ENCODE results near the gene DAPL1.

Gene DAPL1

DNA sequence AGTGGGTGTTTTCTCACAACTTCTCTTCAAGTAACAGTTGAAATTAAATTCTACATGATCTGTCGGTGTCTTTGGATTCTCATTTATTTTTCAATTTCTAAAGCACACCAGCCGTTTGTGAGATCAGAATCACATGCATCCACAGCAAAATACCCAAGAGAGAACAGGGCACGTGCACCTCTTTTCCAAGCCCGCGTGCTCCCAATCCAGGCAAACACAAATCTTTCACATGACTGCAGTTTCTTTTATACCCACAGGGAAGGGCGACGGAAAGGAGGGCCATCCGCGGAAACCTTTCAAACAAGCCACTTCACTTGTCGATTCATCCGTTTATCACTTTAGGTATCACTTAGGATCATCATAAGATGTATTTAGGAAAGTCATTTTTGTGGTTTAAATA, 13.0 kb upstream of the DAPL1 start:
- no peak overlapping the region for H4K91ac ChIP-seq (ENCODE audit: low read length)
- H3K14ac ChIP-seq (ENCODE audit: low read length in 2 of 2), result no peak overlapping the region
- no peak overlapping the region for H3K23ac ChIP-seq (ENCODE audit: low read length in 2 of 2)
- H3K27ac ChIP-seq (ENCODE audit: low read length, poor library complexity, severe bottlenecking), result no peak overlapping the region
- H3K9ac ChIP-seq (ENCODE audit: low read length), result peak overlapping the region; percentile 75
- no peak overlapping the region for H2AFZ ChIP-seq (ENCODE audit: low read depth, low read length)
- H2AK5ac ChIP-seq (ENCODE audit: low read length, severe bottlenecking), result no peak overlapping the region
- H2BK12ac ChIP-seq (ENCODE audit: low read length in 2 of 2), result no peak overlapping the region
- no peak overlapping the region for H2BK5ac ChIP-seq (ENCODE audit: low read depth, low read length, poor library complexity, severe bottlenecking)
- H3K36me3 ChIP-seq (ENCODE audit: control insufficient read depth in 1 of 2, insufficient read depth in 2 of 2, low read depth in 1 of 2, low read length in 2 of 2), result no peaks in the 10 kb centered on the region
- no peak for DNase-seq
- no peak overlapping the region for H3K4ac ChIP-seq (ENCODE audit: low read depth in 1 of 2, low read length in 2 of 2)
- no peak overlapping the region for H2BK15ac ChIP-seq (ENCODE audit: low read depth, poor library complexity, severe bottlenecking)
- H3K79me1 ChIP-seq (replicated peaks; ENCODE audit: low read length, poor library complexity, severe bottlenecking), result no peaks in the 10 kb centered on the region
- peaks cover under 1% of the 10 kb centered on the region for H3K9me3 ChIP-seq (ENCODE audit: control insufficient read depth, low read length)
- H3K27me3 ChIP-seq (ENCODE audit: control insufficient read depth in 1 of 2, insufficient read depth in 1 of 2, low read length in 2 of 2), result no peaks in the 10 kb centered on the region
- no peak overlapping the region for H3K18ac ChIP-seq (ENCODE audit: low read depth in 1 of 2, low read length in 2 of 2)
- H2BK120ac ChIP-seq (ENCODE audit: low read depth, low read length), result no peak overlapping the region
- no peaks in the 10 kb centered on the region for H3K4me1 ChIP-seq (ENCODE audit: control insufficient read depth, insufficient read depth, low read depth, low read length)
- H3K4me3 ChIP-seq (ENCODE audit: insufficient read depth in 1 of 2, low read depth in 1 of 2, low read length in 2 of 2), result no peak overlapping the region
- WGBS, result 94% methylated on average over 10 of the region's 11 CpGs
- H3K4me2 ChIP-seq (ENCODE audit: low read length, poor library complexity, severe bottlenecking), result no peak overlapping the region
- no peak overlapping the region for H4K8ac ChIP-seq (ENCODE audit: low read length)

DNA sequence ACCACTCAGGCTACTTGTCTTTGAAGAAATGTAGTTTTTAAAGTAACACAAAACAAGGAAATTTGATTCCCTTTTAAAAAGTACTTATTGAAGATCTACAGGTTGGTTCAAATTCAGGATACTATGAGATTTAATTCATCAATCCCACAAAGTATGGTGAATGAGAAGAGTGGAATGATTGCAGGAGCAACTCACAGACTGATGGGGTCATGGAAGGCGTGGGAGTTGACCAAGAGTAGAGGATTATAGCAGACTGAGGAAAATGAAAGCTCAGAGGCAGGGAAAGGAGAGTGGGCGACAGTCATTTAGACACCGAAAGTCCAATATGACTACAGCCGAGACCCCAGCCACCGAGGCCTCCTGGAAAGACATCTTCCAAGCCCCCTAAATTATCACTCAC, 12.5 kb upstream of the DAPL1 start:
- Histone ChIP-seq H3K4ac (ENCODE audit: low read depth in 1 of 2, low read length in 2 of 2) (no peak overlapping the region), H3K18ac (ENCODE audit: low read depth in 1 of 2, low read length in 2 of 2) (no peak overlapping the region), H3K9ac (ENCODE audit: low read length) (no peak overlapping the region), H2BK120ac (ENCODE audit: low read depth, low read length) (no peak overlapping the region), H3K79me1 (replicated peaks; ENCODE audit: low read length, poor library complexity, severe bottlenecking) (no peaks in the 10 kb centered on the region), H4K8ac (ENCODE audit: low read length) (no peak overlapping the region), H3K27me3 (ENCODE audit: control insufficient read depth in 1 of 2, insufficient read depth in 1 of 2, low read length in 2 of 2) (no peaks in the 10 kb centered on the region), H2BK5ac (ENCODE audit: low read depth, low read length, poor library complexity, severe bottlenecking) (no peak overlapping the region), H3K27ac (ENCODE audit: low read length, poor library complexity, severe bottlenecking) (no peak overlapping the region), H3K4me2 (ENCODE audit: low read length, poor library complexity, severe bottlenecking) (no peak overlapping the region), H2AFZ (ENCODE audit: low read depth, low read length) (no peak overlapping the region), H3K9me3 (ENCODE audit: control insufficient read depth, low read length) (peaks cover 5% of the 10 kb centered on the region), H3K4me3 (ENCODE audit: insufficient read depth in 1 of 2, low read depth in 1 of 2, low read length in 2 of 2) (no peak overlapping the region), H2AK5ac (ENCODE audit: low read length, severe bottlenecking) (no peak overlapping the region), H3K4me1 (ENCODE audit: control insufficient read depth, insufficient read depth, low read depth, low read length) (no peaks in the 10 kb centered on the region), H4K91ac (ENCODE audit: low read length) (no peak overlapping the region), H3K23ac (ENCODE audit: low read length in 2 of 2) (no peak overlapping the region), H3K36me3 (ENCODE audit: control insufficient read depth in 1 of 2, insufficient read depth in 2 of 2, low read depth in 1 of 2, low read length in 2 of 2) (no peaks in the 10 kb centered on the region), H3K14ac (ENCODE audit: low read length in 2 of 2) (no peak overlapping the region), H2BK12ac (ENCODE audit: low read length in 2 of 2) (peak overlapping the region in 1 of 2 experiments; percentile 63), H2BK15ac (ENCODE audit: low read depth, poor library complexity, severe bottlenecking) (no peak overlapping the region)
- DNase-seq, result peak; percentile 53
- 99% methylated on average over 5 of the region's 5 CpGs for WGBS

DNA sequence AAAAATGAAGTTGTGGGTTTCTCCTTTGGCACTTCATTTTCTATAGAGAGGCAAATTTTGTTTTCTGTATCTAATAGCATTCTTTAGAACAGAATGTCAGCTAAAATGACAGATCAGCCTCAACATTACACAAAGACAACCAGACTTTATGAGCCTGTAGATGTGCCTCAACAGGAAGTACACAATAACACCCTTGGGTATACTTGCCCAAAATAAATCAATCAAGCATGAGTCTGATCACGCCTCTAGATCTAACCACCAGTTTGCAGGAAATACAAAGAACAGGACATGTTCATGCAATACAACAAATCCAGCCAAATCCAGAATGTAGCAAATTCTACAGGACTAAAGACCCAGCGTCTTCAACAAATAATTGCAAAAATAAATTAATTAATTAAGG, 11.2 kb upstream of the DAPL1 start:
- Histone ChIP-seq H2BK12ac (ENCODE audit: low read length in 2 of 2) (no peak overlapping the region), H2BK15ac (ENCODE audit: low read depth, poor library complexity, severe bottlenecking) (no peak overlapping the region), H2BK5ac (ENCODE audit: low read depth, low read length, poor library complexity, severe bottlenecking) (no peak overlapping the region), H3K9me3 (ENCODE audit: control insufficient read depth, low read length) (peaks cover 5% of the 10 kb centered on the region), H3K9ac (ENCODE audit: low read length) (no peak overlapping the region), H3K4me1 (ENCODE audit: control insufficient read depth, insufficient read depth, low read depth, low read length) (no peaks in the 10 kb centered on the region), H3K14ac (ENCODE audit: low read length in 2 of 2) (no peak overlapping the region), H2BK120ac (ENCODE audit: low read depth, low read length) (no peak overlapping the region), H3K27me3 (ENCODE audit: control insufficient read depth in 1 of 2, insufficient read depth in 1 of 2, low read length in 2 of 2) (no peaks in the 10 kb centered on the region), H4K91ac (ENCODE audit: low read length) (no peak overlapping the region), H3K4me2 (ENCODE audit: low read length, poor library complexity, severe bottlenecking) (no peak overlapping the region), H3K4ac (ENCODE audit: low read depth in 1 of 2, low read length in 2 of 2) (no peak overlapping the region), H2AFZ (ENCODE audit: low read depth, low read length) (no peak overlapping the region), H3K18ac (ENCODE audit: low read depth in 1 of 2, low read length in 2 of 2) (no peak overlapping the region), H3K27ac (ENCODE audit: low read length, poor library complexity, severe bottlenecking) (no peak overlapping the region), H2AK5ac (ENCODE audit: low read length, severe bottlenecking) (no peak overlapping the region), H3K36me3 (ENCODE audit: control insufficient read depth in 1 of 2, insufficient read depth in 2 of 2, low read depth in 1 of 2, low read length in 2 of 2) (no peaks in the 10 kb centered on the region), H3K4me3 (ENCODE audit: insufficient read depth in 1 of 2, low read depth in 1 of 2, low read length in 2 of 2) (no peak overlapping the region), H4K8ac (ENCODE audit: low read length) (no peak overlapping the region), H3K23ac (ENCODE audit: low read length in 2 of 2) (no peak overlapping the region), H3K79me1 (replicated peaks; ENCODE audit: low read length, poor library complexity, severe bottlenecking) (no peaks in the 10 kb centered on the region)
- WGBS, result 43% methylated on average over 1 of the region's 2 CpGs
- DNase-seq, result no peak

DNA sequence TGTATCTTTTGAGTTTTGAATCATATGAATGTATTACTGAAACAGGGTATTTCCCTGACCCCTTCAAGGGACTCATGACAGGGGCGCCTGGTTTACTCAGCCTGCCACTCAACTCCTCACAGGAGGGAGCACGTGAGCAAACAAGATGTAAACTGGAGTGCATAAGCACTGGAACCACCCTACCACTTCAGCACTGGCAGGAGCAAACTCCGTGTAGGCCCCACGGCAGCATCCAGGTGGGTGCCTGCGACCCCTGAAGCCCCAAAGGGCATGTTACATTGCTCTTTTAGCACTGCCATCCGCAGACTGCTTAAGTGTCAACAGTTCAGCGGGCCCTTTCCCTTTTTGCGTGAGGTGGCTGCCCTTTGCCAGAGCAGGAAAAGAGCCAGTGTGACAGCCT, 8.2 kb upstream of the DAPL1 start:
- Histone ChIP-seq H3K18ac (ENCODE audit: low read depth in 1 of 2, low read length in 2 of 2) (no peak overlapping the region), H3K27ac (ENCODE audit: low read length, poor library complexity, severe bottlenecking) (no peak overlapping the region), H3K4me3 (ENCODE audit: insufficient read depth in 1 of 2, low read depth in 1 of 2, low read length in 2 of 2) (no peak overlapping the region), H2BK15ac (ENCODE audit: low read depth, poor library complexity, severe bottlenecking) (no peak overlapping the region), H2BK12ac (ENCODE audit: low read length in 2 of 2) (no peak overlapping the region), H2BK120ac (ENCODE audit: low read depth, low read length) (no peak overlapping the region), H3K79me1 (replicated peaks; ENCODE audit: low read length, poor library complexity, severe bottlenecking) (no peaks in the 10 kb centered on the region), H3K23ac (ENCODE audit: low read length in 2 of 2) (no peak overlapping the region), H3K14ac (ENCODE audit: low read length in 2 of 2) (no peak overlapping the region), H3K4me1 (ENCODE audit: control insufficient read depth, insufficient read depth, low read depth, low read length) (no peaks in the 10 kb centered on the region), H4K91ac (ENCODE audit: low read length) (no peak overlapping the region), H2AK5ac (ENCODE audit: low read length, severe bottlenecking) (no peak overlapping the region), H3K27me3 (ENCODE audit: control insufficient read depth in 1 of 2, insufficient read depth in 1 of 2, low read length in 2 of 2) (peaks cover 0 to 6% of the 10 kb centered on the region in 2 experiments), H2AFZ (ENCODE audit: low read depth, low read length) (no peak overlapping the region), H3K9me3 (ENCODE audit: control insufficient read depth, low read length) (peaks cover 5% of the 10 kb centered on the region), H3K4ac (ENCODE audit: low read depth in 1 of 2, low read length in 2 of 2) (no peak overlapping the region), H3K9ac (ENCODE audit: low read length) (no peak overlapping the region), H3K36me3 (ENCODE audit: control insufficient read depth in 1 of 2, insufficient read depth in 2 of 2, low read depth in 1 of 2, low read length in 2 of 2) (no peaks in the 10 kb centered on the region), H4K8ac (ENCODE audit: low read length) (no peak overlapping the region), H2BK5ac (ENCODE audit: low read depth, low read length, poor library complexity, severe bottlenecking) (no peak overlapping the region), H3K4me2 (ENCODE audit: low read length, poor library complexity, severe bottlenecking) (no peak overlapping the region)
- WGBS, result 94% methylated on average over 8 of the region's 8 CpGs
- DNase-seq, result no peak
